ENCODE data around the gene BACE2.
"Not testable (repeated sequence)": the region's sequence is repeated elsewhere in the genome, so short reads cannot be mapped to it uniquely, and the experiment has no call there.

Gene BACE2

DNA sequence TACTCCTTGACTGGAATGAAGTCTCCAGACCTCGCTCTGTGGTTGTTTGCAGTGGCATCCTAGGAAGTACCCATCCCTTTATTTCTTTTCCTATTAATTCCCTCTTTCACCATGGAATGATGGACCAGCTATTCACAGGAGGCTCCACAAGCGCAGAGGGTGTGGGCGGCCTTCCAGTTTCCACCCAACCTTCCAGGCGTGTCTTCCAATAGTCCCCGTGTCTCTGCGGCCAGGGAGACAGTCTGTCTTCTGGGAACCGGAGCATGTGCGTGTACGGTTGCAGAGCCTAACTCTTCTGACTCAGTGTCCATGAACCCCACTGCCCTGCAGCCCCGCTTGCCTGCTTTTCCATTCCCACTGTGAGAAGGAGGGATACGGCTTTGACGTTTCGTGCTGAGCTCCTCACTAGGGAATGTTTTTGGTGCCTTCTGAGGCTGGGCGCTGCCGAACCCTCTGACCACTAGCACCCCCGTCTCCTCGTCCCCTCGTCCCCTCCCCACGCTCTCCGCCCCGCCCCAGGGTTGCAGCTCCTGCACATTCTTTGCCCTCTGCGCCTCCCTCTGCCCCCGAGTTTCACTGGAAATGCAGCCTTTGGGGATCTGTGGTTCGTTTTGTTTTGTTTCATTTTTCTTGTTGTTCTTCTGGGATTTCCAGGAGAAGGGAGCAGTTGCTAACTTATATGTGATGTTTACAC, 122.3 kb downstream of the BACE2 start:
- H3K27ac ChIP-seq, result no peak overlapping the region
- TF ChIP-seq, protein P1, sequence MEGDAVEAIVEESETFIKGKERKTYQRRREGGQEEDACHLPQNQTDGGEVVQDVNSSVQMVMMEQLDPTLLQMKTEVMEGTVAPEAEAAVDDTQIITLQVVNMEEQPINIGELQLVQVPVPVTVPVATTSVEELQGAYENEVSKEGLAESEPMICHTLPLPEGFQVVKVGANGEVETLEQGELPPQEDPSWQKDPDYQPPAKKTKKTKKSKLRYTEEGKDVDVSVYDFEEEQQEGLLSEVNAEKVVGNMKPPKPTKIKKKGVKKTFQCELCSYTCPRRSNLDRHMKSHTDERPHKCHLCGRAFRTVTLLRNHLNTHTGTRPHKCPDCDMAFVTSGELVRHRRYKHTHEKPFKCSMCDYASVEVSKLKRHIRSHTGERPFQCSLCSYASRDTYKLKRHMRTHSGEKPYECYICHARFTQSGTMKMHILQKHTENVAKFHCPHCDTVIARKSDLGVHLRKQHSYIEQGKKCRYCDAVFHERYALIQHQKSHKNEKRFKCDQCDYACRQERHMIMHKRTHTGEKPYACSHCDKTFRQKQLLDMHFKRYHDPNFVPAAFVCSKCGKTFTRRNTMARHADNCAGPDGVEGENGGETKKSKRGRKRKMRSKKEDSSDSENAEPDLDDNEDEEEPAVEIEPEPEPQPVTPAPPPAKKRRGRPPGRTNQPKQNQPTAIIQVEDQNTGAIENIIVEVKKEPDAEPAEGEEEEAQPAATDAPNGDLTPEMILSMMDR (IDR thresholded peaks at IDR 0.05), result no peak
- TF ChIP-seq ZFX (IDR thresholded peaks at IDR 0.05; ENCODE audit: borderline replicate concordance), result no peak

DNA sequence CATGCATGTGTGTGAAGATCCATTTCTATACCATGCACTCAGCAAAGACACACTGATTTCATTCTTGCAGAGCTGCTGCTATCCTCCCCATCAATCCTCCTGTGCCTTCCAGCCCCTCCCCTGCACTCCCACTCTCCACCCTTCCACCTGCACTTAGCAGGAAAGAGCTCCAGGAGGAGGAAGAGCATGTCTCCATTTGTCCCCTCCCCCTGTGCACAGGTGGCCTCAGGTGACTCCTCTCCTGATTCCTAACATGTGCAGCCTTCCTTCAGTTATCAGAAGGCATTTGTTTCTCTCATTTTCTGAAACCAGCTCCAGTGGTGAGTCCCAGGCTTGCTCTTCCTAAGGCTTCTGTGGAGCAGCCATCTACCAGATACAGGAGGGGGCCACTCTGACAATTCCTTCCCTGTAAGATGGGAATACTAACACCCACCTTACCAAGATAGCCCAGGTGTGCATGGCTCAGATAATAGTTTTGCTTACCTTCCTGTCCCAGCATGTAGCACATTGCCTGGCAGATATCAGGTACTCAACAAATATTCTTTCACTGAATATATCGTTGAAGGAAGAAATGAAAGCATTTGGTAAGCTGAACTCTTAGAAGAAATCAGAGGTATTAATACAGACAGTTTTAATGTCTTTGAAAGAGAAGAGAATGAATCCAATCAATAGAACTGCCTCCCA, 126.7 kb downstream of the BACE2 start:
- TF ChIP-seq, protein P1 (IDR thresholded peaks at IDR 0.05), result no peak
- no peak for TF ChIP-seq ZFX (IDR thresholded peaks at IDR 0.05; ENCODE audit: borderline replicate concordance)
- no peak overlapping the region for H3K27ac ChIP-seq

DNA sequence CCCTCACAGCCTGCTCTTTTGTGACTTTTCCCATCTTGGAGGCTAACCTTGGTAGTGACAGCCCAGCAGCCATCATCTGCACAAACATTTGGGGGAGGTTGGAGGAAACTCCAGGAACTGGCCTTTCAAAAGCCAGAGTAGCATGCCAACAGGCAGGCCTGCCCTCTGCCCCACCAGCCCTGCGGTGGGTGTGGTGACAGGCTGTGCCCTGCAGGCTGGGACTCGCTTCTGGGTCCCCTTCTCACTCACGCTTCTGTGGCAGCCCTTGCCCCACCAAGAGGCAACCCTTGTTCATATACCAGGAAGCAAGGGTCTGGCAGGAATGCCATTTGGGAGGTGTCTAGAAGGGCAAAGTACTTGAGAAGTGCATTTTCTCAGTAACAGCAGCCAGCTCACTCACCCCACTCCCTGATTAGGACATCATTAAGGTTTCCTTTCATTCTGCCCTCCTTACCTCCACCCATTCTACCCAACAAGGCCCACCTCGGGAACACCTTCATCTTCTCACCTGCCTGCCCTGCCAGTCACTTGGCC, 127.8 kb downstream of the BACE2 start:
- H3K27ac ChIP-seq, result no peak overlapping the region
- TF ChIP-seq ZFX (IDR thresholded peaks at IDR 0.05; ENCODE audit: borderline replicate concordance), result no peak
- TF ChIP-seq, protein P1 (IDR thresholded peaks at IDR 0.05), result no peak

DNA sequence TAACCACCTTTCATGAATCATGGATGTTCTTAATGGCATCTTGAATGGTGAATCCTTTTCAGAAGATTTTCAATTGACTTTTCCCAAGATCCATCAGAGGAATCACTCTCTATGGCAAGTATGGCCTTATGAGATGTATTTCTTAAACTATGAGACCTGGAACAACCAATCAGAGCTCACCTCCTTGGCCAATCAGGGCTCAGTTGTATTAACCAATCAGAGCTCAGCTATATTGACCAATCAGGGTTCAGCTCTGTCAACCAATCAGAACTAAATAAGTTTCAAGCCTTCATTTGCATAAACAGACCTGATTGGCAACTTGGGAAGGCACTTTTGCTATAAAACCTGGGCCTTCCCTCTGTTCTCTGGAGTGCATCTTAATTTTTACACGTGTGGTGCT, 135.0 kb downstream of the BACE2 start:
- no peak overlapping the region for H3K27ac ChIP-seq
- TF ChIP-seq, protein P1 (IDR thresholded peaks at IDR 0.05), result no peak
- TF ChIP-seq ZFX (IDR thresholded peaks at IDR 0.05; ENCODE audit: borderline replicate concordance), result no peak

DNA sequence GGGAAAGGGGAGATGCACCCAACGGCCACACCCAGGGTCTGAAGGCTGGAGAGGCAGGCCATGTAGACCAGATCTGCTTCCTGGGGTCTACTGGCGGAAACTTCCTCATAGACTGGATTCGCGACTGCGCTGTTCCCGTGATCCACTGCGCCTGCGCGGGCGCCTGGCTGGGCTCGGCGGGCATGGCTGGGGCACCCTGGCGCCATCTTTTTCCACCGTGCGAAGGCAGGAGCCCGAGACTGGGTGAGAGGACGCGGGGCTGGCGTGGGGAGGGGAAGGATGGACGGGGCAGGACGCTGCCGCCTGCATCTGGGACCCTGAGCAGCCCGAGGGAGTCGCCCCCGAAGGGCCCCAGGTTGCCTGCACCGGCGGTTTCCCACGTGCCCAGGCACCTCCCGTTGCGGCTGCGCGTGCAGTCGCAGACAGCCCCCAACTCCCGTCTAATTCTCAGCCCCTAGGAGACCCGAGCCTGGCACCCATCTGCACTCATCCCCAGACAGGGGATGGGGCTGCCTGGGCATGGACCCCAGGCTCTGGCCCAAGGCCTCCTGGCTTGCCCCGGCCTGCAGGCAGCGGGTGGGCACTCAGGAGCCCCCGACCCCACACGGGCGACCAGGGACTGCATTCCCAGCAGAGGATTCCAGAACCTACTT, 136.2 kb downstream of the BACE2 start:
- TF ChIP-seq, protein P1 (IDR thresholded peaks at IDR 0.05), result no peak
- TF ChIP-seq ZFX (IDR thresholded peaks at IDR 0.05; ENCODE audit: borderline replicate concordance), result no peak
- no peak overlapping the region for H3K27ac ChIP-seq

DNA sequence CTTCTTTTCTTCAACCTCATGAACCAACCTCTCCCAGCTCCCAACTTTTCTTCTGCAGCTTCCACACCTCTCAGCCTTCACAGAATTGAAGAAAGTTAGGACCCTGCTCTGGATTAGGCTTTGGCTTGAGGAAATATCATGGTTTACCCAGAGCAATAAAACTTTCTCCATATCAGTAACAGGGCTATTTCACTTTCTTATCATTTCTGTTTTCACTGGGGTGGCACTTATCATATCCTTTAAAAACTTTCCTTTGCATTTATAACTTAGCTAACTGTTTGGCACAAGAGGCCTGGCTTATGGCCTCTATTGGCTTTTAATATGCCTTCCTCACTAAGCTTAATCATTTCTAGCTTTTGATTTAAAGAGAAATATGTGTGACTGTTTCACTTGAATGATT, 139.3 kb downstream of the BACE2 start:
- TF ChIP-seq ZFX (IDR thresholded peaks at IDR 0.05; ENCODE audit: borderline replicate concordance), result no peak
- TF ChIP-seq, protein P1 (IDR thresholded peaks at IDR 0.05), result no peak
- no peak overlapping the region for H3K27ac ChIP-seq

DNA sequence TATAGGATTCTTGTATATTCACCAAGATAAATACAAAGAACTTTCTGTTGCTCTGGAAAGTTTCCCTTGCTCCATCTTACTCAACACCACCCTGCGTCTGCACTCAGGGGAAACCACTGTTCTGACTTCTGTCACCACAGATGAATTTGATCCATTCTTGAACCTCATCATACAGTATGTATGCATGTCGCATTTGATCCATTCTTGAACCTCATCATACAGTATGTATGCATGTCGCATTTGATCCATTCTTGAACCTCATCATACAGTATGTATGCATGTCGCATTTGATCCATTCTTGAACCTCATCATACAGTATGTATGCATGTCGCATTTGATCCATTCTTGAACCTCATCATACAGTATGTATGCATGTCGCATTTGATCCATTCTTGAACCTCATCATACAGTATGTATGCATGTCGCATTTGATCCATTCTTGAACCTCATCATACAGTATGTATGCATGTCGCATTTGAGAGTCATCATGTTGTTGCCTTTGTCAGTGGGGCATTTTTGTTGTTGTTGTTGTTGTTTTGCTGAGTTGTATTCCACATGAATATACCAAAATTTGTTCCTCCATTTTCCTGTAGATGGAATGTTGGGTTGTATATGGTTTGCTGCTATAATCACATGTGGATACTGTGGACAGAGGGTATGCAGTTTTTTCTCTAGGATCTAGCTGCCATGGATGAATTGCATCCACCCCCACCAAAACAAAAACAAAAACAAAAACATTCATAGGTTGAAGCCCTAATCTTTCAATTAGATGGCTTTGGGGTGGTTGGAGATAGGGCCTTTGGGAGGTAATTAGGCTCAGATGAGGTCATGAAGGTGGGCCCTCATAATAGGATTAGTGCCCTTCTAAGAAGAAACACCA, 145.6 kb downstream of the BACE2 start:
- not testable (repeated sequence) for H3K27ac ChIP-seq

Measured in 22Rv1 (cell line).